HG03095 (cell line): ENCODE measurements around the gene C9.
"Not testable (repeated sequence)": the region's sequence is repeated elsewhere in the genome, so short reads cannot be mapped to it uniquely, and the experiment has no call there.

Experiments used
- ATAC-seq: cut with Tn5 transposase; IDR thresholded peaks from one replicate; pipeline ENCODE4 v1.9.1; 2021; ENCODE audit warnings: moderate library complexity; ENCODE audit not compliant: unreplicated experiment

Gene C9

DNA sequence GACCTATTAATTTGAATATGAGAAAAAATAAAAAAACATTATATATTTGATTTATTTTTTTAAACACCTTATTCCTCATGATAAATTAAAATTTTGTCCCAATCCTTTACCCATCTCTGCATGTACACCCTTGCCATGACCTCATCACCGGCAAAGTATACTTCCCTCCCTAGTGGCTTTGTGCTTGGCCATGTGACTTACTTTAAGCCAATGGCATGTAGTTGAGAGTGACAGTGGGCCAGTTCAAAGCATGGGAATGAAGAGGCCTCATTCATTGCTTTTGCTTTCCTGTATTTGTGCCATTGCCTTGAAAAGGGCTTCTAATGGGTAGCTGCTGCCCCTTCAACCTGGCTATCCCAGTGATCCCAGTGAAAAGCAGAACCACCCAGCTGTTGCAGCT lies 31.2 kb downstream of the C9 start:
- ATAC-seq, result no peak

DNA sequence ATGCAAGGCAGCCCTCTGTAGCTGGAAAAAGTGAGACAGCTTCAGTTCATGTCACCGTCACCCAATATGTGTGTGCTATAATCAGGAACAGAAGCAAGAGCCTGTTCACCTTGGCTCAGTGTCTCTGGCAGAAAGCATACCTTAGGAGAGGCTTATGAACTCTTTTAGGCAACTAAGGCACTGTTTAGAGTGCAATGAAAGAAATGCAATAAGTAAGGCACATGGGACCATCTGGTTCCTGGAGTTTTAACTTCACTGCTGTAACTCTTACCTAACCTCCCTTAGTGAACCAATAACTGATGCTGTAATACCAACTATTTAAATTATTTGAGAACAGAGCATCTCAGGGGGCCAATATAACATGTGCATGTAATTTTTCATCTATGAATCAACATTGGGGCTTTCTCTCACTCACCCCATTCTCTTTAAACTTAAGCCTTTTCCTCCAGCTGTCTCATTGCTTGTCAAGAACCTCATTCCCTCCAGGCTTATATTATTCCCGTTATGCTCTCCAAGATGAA lies 32.4 kb downstream of the C9 start:
- no peak for ATAC-seq

- ATAC-seq, result no peak
Observed at GRCh38 chr5:39328731-39329130, 35.6 kb downstream of the C9 start.

DNA sequence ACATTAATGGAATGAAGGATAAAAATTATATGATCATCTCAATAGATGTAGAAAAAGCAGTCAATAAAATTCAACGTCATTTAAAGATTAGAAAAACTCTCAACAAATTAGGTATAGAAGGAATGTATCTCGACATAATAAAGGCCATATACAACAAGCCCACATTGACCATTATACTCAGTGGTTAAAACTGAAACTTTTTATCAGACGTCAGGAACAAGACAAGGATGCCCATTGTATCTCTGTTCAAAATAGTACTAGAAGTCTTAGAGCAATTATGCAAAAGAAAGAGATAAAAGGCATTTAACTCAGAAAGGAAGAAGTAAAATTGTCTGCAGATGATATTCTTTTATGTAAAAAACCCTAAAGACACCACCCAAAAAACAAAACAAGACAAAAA lies 40.8 kb downstream of the C9 start:
- no peak for ATAC-seq

DNA sequence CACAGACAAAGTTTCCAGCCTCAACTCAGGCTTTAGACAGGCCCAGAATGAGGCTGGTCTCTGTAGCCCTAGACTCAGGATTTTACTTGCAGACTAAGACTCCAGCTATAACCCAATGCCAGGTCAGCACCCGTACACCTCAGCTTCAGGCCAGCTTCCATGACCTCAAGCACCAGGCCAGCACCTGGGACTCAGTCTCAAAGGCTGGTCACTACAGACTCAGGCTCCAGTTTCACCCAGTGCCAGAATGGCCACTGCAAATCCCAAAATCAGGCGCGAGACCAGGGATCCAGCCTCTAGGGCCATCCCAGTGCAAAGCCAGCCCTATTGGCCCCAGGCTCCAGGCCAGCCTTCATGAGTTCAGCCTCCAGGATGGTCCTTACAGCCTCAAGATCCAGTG lies 44.9 kb downstream of the C9 start:
- no peak for ATAC-seq

DNA sequence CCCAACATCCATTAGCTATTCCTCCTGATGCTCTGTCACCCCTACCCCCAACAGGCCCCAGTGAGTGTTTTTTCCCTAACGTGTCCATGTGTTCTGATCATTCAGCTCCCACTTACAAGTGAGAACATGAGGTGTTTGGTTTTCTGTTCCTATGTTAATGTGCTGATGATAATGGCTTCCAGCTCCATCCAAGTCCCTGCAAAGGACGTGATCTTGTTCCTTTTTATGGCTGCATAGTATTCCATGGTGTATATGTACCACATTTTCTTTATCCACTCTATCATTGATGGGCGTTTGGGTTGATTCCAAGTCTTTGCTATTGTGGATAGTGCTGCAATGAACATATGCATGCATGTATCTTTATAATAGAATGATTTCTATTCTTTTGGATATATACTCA lies 47.8 kb downstream of the C9 start:
- ATAC-seq, result not testable (repeated sequence)

GRCh38 chr5:39315995-39316394 lies 48.3 kb downstream of the C9 start:
- no peak for ATAC-seq

DNA sequence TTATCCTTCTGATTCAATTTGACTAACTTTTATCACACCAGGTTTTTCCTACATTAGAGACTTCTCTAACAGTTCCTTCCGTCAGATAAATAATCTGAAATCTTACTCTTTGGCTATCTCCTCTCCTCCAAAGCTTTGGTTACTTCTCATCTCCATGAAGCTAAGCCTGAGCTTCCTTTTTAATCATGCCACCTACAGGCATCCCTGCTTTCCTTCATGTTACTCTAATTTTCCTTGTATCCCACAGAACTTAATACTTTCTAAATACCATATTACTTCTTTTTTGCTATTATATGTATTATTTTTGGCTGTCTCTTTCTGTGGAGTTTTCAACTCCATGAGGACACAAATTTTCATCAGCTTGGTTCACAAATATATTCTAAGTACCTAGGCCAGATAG lies 49.7 kb downstream of the C9 start:
- ATAC-seq, result no peak

GRCh38 chr5:39309534-39309933 lies 54.8 kb downstream of the C9 start:
- ATAC-seq, result no peak

DNA sequence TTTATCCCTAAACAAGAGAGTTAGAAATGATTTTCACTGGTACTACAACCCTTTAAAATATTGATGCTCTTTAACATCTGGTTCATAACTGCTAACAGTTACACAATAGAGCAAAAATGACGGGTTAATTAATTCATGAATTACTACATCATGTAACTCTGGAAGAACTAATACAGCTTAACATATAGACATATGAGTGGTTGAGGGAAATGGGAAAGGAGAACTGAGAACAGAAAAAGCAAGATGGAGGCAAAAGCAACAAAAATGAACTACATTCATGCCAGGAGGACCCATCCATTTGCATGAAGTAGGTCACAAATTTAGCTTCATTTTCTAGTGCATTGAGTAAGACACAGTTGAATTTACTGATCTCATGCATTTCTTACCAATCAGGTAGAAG lies 61.8 kb downstream of the C9 start:
- peak; percentile 69 for ATAC-seq

DNA sequence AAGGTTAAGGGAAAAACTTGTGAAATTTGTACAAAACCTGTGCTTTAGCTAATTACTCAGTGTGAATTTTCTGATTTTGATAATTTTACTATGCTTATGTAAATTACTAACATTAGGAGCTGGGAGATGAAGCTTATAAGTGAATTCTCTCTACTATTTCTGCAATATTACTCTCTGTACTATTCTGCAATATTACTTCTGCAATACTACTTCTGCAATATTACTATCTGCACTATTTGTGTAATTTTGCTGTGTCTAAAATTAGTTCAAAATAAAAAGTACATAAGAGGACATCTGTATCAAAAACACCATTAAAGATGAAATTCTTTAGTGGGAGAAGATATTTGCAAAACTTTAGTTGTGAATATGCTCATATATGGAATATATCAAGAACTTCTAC lies 62.9 kb downstream of the C9 start:
- ATAC-seq, result no peak

DNA sequence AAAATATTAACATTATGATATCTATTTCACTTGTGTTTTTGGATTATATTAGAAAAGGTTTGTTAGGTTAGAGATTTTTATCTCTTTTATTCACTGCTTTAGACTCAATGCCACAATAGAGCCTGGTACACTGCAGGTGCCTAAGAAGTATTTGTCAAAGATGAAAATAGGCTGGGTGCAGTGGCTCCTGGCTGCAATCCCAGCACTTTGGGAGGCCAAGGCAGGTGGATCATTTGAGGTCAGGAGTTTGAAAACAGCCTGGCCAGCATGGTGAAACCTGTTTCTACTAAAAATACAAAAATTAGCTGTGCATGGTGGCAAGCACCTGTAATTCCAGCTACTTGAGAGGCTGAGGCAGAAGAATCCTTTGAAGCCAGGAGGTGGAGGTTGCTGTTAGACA lies 64.3 kb downstream of the C9 start:
- no peak for ATAC-seq

DNA sequence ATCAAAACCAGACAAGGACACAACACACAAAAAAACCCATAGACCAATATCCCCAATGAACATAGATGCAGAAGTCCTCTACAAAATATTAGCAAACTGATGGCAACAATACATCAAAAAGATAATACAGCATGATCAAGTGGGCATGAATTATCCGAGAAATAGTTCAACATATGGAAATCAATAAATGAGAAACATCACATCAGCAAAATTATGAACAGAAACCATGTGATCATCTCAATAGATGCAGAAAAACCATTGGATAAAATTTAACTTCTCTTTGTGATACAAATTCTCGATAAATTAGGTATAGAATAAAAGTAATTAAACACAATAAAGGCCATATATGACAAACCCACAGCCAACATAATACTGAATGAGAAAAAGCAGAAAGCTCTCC lies 69.6 kb downstream of the C9 start:
- ATAC-seq, result no peak

DNA sequence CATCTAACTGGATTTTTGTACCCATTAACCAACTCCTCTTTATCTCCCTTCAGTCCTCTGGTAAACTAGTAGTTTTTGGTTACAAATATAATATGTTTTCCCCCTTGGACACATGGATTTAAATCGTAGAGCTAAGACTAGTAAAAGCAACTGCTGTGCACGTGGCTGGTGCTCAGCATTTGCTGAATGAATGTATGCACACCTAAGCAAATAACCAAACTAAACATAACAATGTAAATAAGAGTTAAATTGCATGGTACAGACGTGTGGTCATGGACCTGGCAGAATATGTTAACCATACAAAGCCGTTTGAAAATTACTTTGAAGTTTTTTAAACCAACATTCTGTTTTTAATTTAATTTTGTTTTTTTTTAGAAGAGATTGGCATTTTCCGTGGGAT lies 79.7 kb downstream of the C9 start:
- no peak for ATAC-seq

GRCh38 chr5:39283231-39283818 lies 81.0 kb downstream of the C9 start:
- ATAC-seq, result peak; percentile 85

DNA sequence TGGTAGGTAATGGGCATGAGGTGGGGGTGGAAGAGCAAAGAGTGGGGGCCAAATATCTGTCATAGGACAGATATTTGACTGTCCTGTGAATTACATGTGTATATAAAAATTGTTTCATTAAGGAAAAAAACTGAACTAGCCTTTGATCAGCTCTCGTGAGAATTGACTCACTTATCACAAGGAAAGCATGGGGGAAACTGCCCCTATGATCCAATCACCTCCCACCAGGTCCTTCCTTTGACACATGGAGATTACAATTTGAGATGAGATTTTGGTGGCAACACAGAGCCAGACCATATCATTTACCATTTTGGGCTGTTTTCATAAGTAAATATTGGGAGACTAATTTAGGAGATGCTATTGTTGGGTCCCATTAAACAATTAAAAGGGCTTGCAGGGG lies 81.7 kb downstream of the C9 start:
- no peak for ATAC-seq

DNA sequence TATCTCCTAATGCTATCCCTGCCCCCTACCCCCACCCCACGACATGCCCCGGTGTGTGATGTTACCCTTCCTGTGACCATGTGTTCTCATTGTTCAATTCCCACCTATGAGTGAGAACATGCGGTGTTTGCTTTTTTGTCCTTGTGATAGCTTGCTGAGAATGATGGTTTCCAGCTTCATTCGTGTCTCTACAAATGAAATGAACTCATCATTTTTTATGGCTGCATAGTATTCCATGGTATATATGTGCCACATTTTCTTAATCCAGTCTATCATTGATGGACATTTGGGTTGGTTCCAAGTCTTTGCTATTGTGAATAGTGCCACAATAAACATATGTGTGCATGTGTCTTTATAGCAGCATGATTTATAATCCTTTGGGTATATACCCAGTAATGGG lies 88.4 kb downstream of the C9 start:
- not testable (repeated sequence) for ATAC-seq

- ATAC-seq, result peak; percentile 94
Observed at GRCh38 chr5:39274398-39275085, 89.8 kb downstream of the C9 start.

DNA sequence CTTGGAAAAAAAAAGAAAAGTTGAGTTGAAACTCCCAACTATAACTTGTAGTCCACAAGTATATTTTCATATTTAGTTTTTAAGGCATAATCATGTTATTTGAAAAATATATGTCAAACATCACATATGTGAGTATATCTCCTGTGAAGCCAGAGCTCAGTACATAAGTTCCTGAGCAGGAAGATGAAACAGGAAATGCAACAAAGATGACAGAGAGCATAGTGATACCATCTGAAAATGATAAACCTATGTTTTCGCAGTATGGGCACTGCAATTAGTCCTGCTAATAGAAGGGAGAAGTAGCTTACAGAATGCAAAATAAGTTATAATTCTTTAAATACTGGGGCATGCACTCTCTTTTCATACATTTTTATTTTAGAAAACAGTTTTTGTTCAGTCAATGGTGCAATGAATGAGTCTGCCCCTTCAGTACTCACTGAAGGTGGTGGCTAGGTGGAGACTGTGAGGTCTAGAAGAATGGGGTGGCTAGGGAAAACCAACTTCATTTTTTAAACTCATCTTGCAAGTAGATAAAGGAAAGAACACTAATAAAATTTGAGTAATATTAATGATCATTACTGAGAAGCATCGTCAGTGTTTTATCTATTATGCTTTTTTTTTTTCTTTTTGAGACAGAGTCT lies 90.9 kb downstream of the C9 start:
- ATAC-seq, result no peak

DNA sequence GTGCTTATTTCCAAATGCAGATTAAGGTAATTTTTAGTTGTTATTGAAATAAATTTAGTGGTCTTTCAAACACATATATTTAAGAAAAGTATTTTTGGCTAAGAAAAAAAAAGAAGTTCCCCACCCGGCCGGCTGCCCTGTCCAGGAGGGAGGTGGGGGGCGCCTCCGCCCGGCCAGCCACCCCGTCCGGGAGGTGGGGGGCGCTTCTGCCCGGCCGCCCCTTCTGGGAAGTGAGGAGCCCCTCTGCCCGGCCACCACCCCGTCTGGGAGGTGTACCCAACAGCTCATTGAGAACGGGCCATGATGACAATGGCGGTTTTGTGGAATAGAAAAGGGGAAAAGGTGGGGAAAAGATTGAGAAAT lies 91.4 kb downstream of the C9 start:
- not testable (repeated sequence) for ATAC-seq

- no peak for ATAC-seq
Observed at GRCh38 chr5:39270225-39270848, 94.0 kb downstream of the C9 start.

GRCh38 chr5:39267186-39267585 lies 97.1 kb downstream of the C9 start:
- no peak for ATAC-seq
